Activated naive CD8-positive, alpha-beta T cell treated with anti-CD3 and anti-CD28 coated beads, Interleukin-2, amount 50 U/mL, for 24 hours (primary cell): ENCODE results near the gene DCDC2C.

Experiments
- ATAC-seq: fragments of 150-1000 bp; cut with Tn5 transposase; one replicate; pipeline ENCODE4 v1.10.0; 2021
- DNase-seq: peaks from one replicate; pipeline ENCODE4 v3.0.0; 2021
- H3K27ac Mint-ChIP-seq: one replicate; pipeline ENCODE4 v1.8.0; 2021; ENCODE audit warnings: mild to moderate bottlenecking, mixed read lengths
- H3K27me3 Mint-ChIP-seq: one replicate; pipeline ENCODE4 v1.8.0; 2021; ENCODE audit warnings: mixed read lengths
- H3K36me3 Mint-ChIP-seq: one replicate; pipeline ENCODE4 v1.8.0; 2021; ENCODE audit warnings: low read depth, mixed read lengths
- H3K4me1 Mint-ChIP-seq: one replicate; pipeline ENCODE4 v1.8.0; 2021; ENCODE audit warnings: mixed read lengths
- H3K4me3 Mint-ChIP-seq: one replicate; pipeline ENCODE4 v1.8.0; 2021; ENCODE audit warnings: mild to moderate bottlenecking, moderate library complexity, mixed read lengths
- H3K9me3 Mint-ChIP-seq: one replicate; pipeline ENCODE4 v1.8.0; 2021; ENCODE audit warnings: mixed read lengths

The DCDC2C gene

DNA sequence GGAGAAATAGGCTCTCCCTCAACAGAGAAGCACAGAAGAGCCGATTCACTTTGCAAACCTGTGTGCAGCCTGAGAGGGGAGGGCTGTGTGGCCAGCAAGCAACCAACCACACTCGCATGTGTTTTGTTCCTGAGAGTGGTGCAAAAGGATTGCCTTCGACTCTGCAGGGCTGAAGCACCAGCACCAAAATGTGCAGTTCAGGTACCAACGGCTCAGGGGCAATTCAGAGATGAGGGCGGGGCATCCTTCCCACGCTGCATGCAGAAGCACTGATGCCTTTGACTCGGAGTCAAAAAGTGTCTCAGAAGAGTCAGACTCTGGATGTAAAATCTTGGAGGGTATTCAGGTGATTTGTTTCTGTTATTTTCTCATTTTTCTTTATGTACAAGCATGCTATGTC lies 55.5 kb downstream of the DCDC2C start:
- H3K4me1 Mint-ChIP-seq, result no peaks in the 10 kb centered on the region
- no peak for ATAC-seq
- H3K9me3 Mint-ChIP-seq, result peaks cover 7% of the 10 kb centered on the region
- peaks cover 6% of the 10 kb centered on the region for H3K27me3 Mint-ChIP-seq
- no peak for DNase-seq
- no peaks in the 10 kb centered on the region for H3K36me3 Mint-ChIP-seq
- H3K4me3 Mint-ChIP-seq, result no peak overlapping the region
- H3K27ac Mint-ChIP-seq, result no peak overlapping the region

DNA sequence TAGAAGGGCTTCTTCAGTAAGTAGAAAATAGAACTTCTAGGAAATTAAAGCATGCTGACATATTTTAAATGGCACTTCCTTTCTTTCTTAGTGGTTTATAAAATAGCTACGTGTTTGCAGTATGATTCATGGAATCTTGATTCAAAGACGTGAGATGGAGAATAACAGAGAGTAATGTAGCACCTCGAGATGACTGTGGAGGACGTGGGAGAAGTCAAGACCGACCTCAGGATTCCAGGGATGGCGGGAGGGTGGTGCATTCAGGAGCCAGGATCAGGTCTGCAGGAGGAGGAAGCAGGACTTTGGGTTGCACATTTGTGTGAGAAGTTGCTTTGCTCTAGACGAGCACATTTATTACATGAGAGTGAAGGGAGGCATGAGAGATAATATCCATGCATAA lies 56.0 kb downstream of the DCDC2C start:
- ATAC-seq, result no peak
- no peak overlapping the region for H3K27ac Mint-ChIP-seq
- H3K36me3 Mint-ChIP-seq, result no peaks in the 10 kb centered on the region
- peaks cover 6% of the 10 kb centered on the region for H3K27me3 Mint-ChIP-seq
- H3K9me3 Mint-ChIP-seq, result peaks cover 7% of the 10 kb centered on the region
- H3K4me1 Mint-ChIP-seq, result no peaks in the 10 kb centered on the region
- DNase-seq, result no peak
- no peak overlapping the region for H3K4me3 Mint-ChIP-seq

DNA sequence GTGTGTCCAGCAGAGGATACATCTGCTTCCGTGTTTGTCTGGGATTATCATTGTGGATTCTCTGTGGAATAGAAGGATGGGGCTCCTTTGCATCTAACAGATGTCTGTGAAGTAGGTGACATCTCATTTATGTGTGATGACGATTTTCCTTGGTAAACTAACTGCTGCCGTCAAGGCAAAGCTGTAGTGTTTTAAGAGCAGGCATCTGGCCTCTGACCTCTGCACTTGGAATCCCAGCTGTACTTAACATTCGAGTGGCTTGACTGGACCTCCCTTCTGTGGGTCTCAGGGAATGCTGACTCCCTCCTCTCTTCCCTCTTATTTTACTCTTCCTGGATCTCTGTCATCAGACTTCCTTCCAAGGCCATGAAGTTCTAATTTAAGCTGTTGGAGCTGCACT lies 56.4 kb downstream of the DCDC2C start:
- H3K4me3 Mint-ChIP-seq, result no peak overlapping the region
- no peaks in the 10 kb centered on the region for H3K4me1 Mint-ChIP-seq
- DNase-seq, result no peak
- ATAC-seq, result no peak
- H3K27ac Mint-ChIP-seq, result no peak overlapping the region
- H3K36me3 Mint-ChIP-seq, result no peaks in the 10 kb centered on the region
- H3K9me3 Mint-ChIP-seq, result peaks cover 7% of the 10 kb centered on the region
- H3K27me3 Mint-ChIP-seq, result peaks cover 6% of the 10 kb centered on the region

DNA sequence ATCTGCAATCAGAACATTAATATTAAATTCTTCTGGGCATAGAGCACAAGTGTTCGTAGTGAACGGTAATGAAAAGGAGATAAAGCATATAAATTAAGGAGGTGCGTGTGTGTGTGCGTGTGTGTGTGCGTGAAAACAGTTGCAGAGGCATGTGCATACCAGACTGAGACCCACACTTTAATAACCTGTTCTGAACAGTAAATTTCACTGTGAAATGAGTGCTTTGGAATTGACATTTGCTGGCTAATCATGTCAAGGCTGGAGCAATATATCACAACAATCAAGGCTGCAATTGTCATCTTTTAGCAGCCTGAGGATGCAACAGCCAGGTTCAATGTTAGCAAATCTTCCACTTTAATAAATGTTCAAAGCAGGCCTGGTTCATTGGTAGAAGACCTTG lies 57.9 kb downstream of the DCDC2C start:
- DNase-seq (no peak), ATAC-seq (no peak)
- Mint-ChIP-seq H3K9me3 (no peaks in the 10 kb centered on the region), H3K27me3 (peaks cover 6% of the 10 kb centered on the region), H3K27ac (no peak overlapping the region), H3K36me3 (no peaks in the 10 kb centered on the region), H3K4me1 (no peaks in the 10 kb centered on the region), H3K4me3 (no peak overlapping the region)

DNA sequence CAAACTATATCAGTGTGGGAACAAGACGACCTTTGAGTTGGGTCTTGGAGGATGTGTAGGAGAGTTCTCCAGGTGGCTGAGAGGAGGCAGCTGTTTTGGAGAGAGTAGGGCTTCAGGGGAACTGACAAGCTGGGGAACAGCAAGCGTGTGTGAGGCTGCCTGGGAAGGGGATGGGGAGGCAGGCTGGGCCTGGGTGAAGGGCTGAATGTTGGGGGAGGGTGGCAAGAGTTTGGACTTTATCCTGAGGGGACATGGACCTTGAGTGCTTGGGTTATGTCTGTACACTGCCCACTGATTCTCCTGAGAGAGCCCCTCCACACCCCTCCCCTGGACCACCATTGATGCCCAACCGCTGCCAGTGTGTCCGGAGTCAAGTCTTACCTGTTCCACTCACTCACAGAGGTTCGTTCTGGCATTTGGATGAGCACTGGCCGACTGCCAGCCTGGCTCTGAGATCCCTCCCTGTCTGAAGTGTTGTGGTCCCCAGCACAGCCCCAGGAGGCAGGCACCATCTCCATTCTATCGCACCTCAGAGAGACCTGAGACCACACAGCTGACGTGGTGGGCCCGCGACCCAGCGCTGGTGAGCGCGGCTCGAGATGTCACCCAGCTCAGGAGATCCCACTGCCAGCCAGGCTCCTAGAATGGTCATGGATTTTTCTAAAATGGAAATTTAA lies 59.5 kb downstream of the DCDC2C start:
- no peaks in the 10 kb centered on the region for H3K9me3 Mint-ChIP-seq
- peaks cover 4% of the 10 kb centered on the region for H3K27me3 Mint-ChIP-seq
- no peak overlapping the region for H3K4me3 Mint-ChIP-seq
- no peak for ATAC-seq
- no peaks in the 10 kb centered on the region for H3K36me3 Mint-ChIP-seq
- no peak for DNase-seq
- H3K27ac Mint-ChIP-seq, result no peak overlapping the region
- H3K4me1 Mint-ChIP-seq, result no peaks in the 10 kb centered on the region

DNA sequence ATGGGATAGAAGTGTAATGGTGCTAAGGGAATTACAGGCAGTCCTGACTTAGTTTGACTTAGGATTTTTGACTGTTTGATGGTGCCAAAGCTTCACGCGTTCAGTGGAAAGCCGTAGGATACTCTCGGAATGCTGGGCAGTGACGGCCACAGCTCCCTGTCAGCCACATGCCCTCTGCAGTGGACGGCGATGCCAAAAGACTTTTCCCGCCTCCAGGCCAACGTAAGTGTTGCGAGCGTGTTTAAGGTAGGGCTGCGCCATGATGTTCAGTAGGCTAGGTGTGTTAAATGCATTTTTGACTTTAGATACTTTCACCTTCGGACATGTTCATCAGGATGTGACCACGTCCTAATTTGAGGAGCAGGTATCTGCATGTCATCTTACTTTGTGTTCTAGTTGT lies 63.4 kb downstream of the DCDC2C start:
- no peak for ATAC-seq
- Mint-ChIP-seq H3K4me3 (no peak overlapping the region), H3K4me1 (no peaks in the 10 kb centered on the region), H3K27ac (no peak overlapping the region), H3K9me3 (no peaks in the 10 kb centered on the region), H3K36me3 (no peaks in the 10 kb centered on the region), H3K27me3 (peaks cover 4% of the 10 kb centered on the region)
- no peak for DNase-seq

DNA sequence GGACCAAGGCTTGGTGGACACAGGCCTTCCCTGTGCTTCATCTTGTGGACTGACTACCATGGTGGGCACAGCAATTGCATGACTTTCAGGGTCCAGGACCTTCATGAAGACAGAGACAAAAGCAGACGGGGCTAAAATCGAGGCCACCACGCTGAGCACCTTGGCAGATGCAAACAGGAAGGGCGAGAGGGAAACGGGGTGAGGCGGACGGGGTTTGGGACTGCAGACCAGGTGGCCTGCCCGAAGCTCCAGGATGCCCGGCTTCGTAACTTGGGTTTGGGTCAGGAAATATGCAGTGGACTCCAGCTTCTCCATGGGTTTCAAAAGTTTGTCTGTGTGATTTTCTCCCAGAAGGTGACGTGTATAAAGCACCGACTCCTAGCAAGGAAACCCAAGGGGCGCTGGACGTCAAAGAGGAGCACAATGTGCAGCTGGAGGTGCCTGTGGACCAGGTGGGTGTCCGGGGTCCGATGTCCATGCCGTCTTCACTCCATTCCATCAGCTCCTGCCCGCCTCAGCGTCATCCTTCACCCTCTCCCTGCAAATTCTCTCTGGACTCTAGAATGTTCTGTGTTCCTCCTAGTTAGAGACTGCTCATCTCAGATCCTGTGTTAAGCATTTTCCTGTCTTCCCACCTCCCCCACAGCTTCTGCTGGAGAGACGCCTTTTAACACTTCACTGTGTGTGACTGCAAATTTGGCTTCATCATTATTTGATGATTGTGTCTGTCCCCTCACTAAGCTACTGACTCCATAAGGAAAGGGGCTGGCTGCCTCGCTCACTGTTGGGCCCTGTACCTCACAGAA lies 65.8 kb downstream of the DCDC2C start:
- Mint-ChIP-seq H3K27me3 (peaks cover 5% of the 10 kb centered on the region), H3K27ac (no peak overlapping the region), H3K36me3 (no peaks in the 10 kb centered on the region), H3K4me3 (no peak overlapping the region), H3K9me3 (no peaks in the 10 kb centered on the region), H3K4me1 (no peaks in the 10 kb centered on the region)
- ATAC-seq (no peak), DNase-seq (no peak)

DNA sequence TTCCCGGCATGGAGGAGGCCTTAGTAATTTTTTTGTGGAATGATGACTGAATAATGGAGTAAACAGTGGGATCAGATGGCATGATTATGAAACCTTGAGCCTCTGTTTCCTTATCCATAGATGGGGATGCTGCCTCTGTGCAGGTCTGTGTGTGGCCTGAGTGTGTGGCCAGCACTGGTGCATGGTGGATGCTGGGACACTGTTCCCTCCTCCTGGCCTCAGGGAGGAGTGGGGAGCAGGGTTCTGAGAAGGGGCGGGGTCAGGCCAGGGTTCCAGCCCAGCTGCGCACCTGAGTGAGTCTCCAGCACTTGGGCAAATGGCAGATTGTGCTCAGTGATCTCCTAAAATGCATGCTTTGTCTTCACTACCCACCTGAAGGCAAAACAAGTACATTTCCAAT lies 66.4 kb downstream of the DCDC2C start:
- peaks cover 5% of the 10 kb centered on the region for H3K27me3 Mint-ChIP-seq
- H3K27ac Mint-ChIP-seq, result no peak overlapping the region
- DNase-seq, result no peak
- no peak overlapping the region for H3K4me3 Mint-ChIP-seq
- ATAC-seq, result no peak
- no peaks in the 10 kb centered on the region for H3K9me3 Mint-ChIP-seq
- H3K4me1 Mint-ChIP-seq, result no peaks in the 10 kb centered on the region
- H3K36me3 Mint-ChIP-seq, result no peaks in the 10 kb centered on the region

DNA sequence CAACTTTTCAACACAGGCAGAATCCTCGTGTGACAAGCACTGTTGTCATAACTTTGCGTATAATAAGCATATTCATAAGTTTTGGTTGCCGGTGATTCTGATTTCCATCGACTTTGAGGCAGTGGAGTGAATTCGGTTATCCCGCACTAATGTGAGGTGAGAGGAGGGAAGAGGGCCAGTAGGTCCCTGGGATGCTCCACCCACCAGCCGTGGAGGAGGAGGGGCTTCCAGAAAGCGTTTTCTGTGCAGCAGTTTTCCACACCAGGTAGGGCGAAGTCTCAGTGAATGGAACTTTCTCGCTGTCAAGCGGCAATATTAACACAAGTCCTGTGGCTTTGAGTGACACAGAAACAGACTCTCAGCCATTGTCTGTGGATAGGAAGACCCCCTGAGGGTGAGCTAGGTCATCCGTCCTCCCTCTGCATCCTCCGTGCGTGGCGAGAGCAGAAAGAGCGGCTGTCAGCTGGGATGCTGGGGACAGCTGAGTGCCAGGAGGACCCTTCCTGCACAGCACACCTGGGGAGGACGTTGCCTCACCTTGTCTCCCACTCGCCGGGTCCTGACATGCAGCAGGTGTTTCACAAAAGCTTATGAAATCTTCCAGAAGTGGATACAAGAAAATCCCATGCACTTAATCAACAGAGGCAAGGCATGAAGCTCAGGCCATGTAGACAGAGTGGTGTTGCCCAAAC lies 67.5 kb downstream of the DCDC2C start:
- H3K36me3 Mint-ChIP-seq, result no peaks in the 10 kb centered on the region
- no peaks in the 10 kb centered on the region for H3K9me3 Mint-ChIP-seq
- DNase-seq (no peak), ATAC-seq (no peak)
- peaks cover 5% of the 10 kb centered on the region for H3K27me3 Mint-ChIP-seq
- no peak overlapping the region for H3K4me3 Mint-ChIP-seq
- no peaks in the 10 kb centered on the region for H3K4me1 Mint-ChIP-seq
- H3K27ac Mint-ChIP-seq, result no peak overlapping the region

DNA sequence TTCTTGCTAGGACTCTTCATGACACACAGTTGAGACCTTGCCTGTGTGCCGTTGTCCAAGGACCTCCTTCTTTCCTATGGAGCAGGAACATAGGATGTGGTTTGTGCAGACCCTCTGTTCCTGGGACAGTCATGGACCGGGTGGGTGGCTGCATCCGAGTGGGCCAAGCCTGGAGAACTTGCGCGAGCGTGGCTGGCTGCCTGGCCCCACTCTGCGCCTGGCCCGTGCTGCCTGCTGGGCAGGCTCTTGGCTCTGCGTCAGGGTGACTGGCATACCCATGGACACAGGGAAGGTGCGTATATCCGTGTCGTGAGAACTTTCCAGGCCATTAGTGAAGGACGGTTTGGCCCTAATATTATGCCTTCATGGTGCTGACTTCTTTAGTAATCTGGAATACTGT lies 68.2 kb downstream of the DCDC2C start:
- ATAC-seq, result no peak
- H3K27ac Mint-ChIP-seq, result no peak overlapping the region
- no peaks in the 10 kb centered on the region for H3K9me3 Mint-ChIP-seq
- peaks cover 5% of the 10 kb centered on the region for H3K27me3 Mint-ChIP-seq
- no peaks in the 10 kb centered on the region for H3K36me3 Mint-ChIP-seq
- DNase-seq, result no peak
- no peak overlapping the region for H3K4me3 Mint-ChIP-seq
- H3K4me1 Mint-ChIP-seq, result no peaks in the 10 kb centered on the region

DNA sequence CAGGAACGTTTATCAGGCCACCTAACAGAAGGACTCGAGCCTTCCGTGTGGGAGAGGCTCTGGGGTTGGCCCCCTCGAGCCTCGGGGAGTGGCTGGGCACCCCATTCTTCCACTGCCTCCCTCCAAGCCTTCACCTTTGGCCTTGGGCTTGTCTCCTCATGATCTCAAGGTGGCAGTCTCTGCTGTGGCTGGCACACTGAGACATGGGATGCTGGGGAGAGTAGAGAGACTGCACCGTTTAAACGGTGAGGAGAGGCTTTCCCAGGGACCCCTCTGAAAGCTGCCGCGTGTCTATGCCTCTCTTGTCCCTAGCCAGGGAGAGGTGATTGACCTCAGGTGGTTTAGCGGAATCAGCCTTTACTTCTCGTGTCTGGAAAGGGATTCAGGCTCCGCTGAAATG lies 71.0 kb downstream of the DCDC2C start:
- no peak overlapping the region for H3K27ac Mint-ChIP-seq
- DNase-seq (no peak), ATAC-seq (no peak)
- no peaks in the 10 kb centered on the region for H3K4me1 Mint-ChIP-seq
- no peak overlapping the region for H3K4me3 Mint-ChIP-seq
- peaks cover 20% of the 10 kb centered on the region for H3K27me3 Mint-ChIP-seq
- H3K36me3 Mint-ChIP-seq, result no peaks in the 10 kb centered on the region
- no peaks in the 10 kb centered on the region for H3K9me3 Mint-ChIP-seq

DNA sequence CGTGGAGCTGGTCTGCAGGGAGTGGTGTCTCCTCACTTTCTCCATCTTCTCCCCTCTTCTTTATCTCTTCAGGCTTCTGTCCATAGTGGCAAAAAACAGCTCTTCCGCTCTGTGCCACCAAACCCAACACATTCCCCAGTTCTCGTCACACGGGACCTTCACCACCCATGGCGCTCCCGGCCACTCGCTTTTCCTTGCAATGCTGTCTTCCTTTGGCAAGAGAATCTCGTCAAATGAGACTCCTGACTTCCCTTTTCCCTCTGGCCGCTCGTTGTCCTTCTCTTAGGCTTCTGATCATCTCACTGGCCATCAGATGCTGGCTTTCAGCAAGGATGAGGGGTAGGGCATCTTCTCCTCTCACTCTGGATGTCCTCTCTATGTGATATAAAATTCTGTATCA lies 72.9 kb downstream of the DCDC2C start:
- no peaks in the 10 kb centered on the region for H3K9me3 Mint-ChIP-seq
- H3K27ac Mint-ChIP-seq, result no peak overlapping the region
- H3K4me1 Mint-ChIP-seq, result peaks cover 7% of the 10 kb centered on the region
- H3K27me3 Mint-ChIP-seq, result peaks cover 24% of the 10 kb centered on the region
- no peak for ATAC-seq
- no peak for DNase-seq
- no peaks in the 10 kb centered on the region for H3K36me3 Mint-ChIP-seq
- H3K4me3 Mint-ChIP-seq, result no peak overlapping the region

DNA sequence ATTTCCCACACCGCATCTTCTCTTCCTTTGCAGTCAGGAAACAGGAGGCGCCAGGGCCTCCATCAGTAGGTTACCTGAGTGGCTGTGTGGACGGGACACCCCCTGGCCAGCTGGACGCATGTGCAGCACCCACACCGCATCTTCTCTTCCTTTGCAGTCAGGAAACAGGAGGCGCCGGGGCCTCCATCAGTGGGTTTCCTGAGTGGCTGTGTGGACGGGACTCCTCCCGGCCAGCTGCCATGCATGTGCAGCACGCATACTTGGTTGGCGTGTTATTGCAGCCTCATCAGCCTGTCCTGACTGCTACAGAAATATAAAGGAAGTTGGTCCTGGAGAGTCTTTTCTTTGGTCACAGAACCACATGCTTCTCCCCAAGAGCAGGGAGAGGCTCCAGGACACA lies 74.6 kb downstream of the DCDC2C start:
- no peak overlapping the region for H3K27ac Mint-ChIP-seq
- no peak for ATAC-seq
- no peak overlapping the region for H3K4me3 Mint-ChIP-seq
- H3K9me3 Mint-ChIP-seq, result no peaks in the 10 kb centered on the region
- H3K36me3 Mint-ChIP-seq, result no peaks in the 10 kb centered on the region
- peaks cover 22% of the 10 kb centered on the region for H3K27me3 Mint-ChIP-seq
- H3K4me1 Mint-ChIP-seq, result peaks cover 7% of the 10 kb centered on the region
- DNase-seq, result no peak

DNA sequence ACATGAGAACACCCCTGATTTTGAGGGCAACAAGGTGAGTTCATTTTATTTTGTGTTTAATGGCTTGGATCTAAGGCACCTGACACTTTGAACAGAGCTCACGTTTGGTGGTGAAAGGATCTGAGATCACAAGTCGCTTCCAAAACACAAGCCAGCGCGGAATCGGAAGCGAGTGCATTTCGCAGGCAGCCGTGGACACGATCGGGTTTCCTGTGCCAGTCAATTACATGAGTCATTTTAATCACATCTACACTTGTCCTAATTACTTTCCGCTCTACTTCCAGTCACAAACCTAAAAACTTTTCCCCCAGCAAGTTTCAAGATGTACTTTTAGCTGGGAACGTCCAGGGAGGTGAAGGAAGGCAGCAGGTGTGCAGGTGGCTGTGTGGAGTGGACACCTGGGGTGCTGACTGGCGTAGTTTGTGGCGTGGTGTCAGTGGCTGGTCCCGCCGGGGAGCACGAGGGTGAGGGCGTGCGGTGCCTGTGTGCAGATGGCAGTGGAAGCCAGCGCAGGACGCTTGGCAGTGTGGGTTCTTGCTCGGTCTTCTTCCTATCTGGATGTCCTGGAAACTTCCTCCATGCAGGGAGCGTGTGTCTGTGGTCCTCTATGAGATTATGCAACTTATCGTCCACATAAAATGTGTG lies 75.6 kb downstream of the DCDC2C start:
- Mint-ChIP-seq H3K4me3 (no peak overlapping the region), H3K27me3 (peaks cover 22% of the 10 kb centered on the region), H3K27ac (no peak overlapping the region), H3K36me3 (no peaks in the 10 kb centered on the region), H3K9me3 (no peaks in the 10 kb centered on the region), H3K4me1 (peaks cover 7% of the 10 kb centered on the region)
- DNase-seq, result no peak
- no peak for ATAC-seq
